SKM-1 (cell line): ENCODE data around the gene SLC39A8.
"Not testable (repeated sequence)": the region's sequence is repeated elsewhere in the genome, so short reads cannot be mapped to it uniquely, and the experiment has no call there.

Source experiments
- DNase-seq: peaks from one replicate; lab custom pipeline; 2025; ENCODE audit not compliant: unreplicated experiment; lab: John Stamatoyannopoulos, UW

Gene SLC39A8

DNA sequence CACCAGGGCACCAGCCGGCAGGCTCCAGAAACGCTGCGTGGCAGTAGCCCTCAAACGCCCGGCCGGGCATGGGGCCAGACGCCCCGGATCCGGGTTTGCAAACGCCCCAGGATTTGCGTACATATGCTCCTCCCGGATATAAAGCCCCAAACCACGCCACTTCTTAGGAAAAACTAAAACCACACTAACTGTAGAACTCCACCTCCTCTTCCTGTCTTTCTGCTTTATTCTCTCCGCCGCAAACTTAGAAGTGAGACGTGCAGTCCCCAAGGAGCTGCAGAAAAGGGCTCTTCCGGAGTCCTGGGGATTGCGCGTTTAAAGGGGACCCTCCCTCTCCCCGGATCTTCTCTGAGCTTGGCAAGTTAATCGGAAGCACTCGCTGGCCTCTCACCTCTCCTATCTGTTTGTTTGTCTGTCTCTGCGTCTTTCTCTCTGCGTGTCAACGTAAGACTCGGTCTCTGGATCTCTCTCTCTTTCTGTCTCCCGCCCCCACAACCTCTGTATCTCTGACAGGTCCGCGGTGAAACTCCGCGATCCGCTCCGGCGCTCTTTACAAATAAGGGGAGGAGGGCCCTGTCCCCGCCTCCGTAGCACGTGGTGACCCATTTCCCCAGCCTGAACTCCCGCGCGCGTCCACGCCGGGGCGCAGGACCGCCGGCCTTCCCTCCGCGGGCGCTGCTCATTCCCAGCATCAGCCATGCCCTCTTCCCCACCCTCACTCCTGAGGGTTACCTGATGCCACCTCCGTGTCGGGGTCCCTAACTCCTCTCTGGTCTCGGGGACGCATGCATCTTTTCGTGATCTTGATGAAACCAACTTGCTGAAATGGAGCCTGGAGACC is at the start of gene SLC39A8:
SLC39A8 (minus strand) TSS at position 529 of the 841 bp plus-strand sequence. CDS start 820 bp downstream, outside the sequence.
- peak; percentile 90 for DNase-seq

GRCh38 chr4:102392033-102392744 is 46.9 kb upstream of the SLC39A8 start:
- DNase-seq: no peak

DNA sequence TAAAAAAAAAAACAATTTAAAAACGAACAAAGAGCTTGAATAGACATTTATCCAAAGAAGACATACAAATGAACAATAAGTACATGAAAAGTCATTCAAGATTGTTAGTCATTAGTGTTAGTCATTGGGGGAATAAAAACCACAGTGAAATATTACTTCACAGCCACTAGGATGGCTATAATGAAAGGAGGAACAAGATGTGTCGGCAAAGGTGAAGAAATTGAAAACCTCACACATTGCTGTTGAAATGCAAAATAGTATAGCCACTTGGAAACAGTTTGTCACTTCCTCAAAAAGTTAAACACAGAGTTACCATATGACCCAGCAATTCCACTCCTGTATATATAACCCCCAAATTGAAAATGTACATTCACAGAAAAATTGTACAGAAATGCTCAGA is 45.2 kb upstream of the SLC39A8 start:
- DNase-seq: peak; percentile 97

- no peak for DNase-seq
Observed at GRCh38 chr4:102388611-102389010, 43.3 kb upstream of the SLC39A8 start.

DNA sequence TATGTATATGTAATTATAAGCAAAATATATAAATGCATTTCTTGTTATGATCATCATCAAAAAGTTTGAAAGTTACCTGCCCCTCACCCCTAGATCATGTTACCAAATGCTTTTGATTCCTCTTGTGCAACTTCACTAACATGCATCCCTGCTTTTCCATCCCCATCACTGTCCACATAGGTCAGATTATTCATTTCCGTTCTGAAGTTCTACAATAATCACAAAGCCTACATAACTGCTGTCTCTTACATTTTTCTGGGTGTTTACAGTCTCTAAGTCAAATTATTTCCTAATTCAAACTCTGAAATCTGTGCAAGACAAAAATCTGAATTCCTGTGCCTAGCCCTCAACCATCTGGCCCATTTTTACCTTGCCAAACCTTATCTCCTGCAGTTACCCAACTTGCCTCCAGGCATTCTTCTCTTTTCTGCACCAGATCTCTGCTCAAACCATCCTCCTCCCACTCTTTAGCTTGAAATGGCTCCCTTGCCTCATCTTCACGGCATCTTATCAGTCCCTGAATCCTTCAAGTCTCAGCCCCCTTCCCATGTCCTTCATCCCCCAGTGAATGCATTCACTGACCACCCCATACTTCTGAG is 42.4 kb upstream of the SLC39A8 start:
- no peak for DNase-seq

DNA sequence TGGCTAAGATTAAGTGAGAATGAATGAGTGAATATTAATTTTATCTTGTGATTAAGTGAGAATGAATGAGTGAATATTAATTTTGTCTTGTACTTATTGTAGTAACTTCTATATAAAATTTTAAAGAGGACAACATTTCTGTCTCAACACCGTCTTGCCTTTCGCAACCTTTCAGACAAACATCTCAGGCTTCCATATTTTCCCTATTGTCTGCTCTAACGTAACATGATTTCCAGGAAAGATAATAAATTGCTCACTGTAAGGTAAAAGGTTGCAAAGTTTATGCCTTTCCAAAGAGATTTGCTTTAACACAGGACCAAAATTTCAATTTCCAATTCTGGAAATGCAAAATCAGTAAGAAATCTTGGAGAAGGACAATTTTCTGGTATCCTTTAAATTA is 41.7 kb upstream of the SLC39A8 start:
- no peak for DNase-seq

DNA sequence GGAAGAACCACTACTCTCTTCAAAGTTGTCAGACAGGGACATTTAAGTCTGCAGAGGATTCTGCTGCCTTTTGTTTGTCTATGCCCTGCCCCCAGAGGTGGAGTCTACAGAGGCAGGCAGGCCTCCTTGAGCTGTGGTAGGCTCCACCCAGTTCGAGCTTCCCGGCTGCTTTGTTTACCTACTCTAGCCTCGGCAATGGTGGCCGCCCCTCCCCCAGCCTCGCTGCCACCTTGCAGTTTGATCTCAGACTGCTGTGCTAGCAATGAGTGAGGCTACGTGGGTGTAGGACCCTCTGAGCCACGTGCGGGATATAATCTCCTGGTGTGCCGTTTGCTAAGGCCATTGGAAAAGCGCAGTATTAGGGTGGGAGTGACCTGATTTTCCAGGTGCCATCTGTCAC is 35.0 kb upstream of the SLC39A8 start:
- DNase-seq: not testable (repeated sequence)

- no peak for DNase-seq
Observed at GRCh38 chr4:102362922-102363432, 17.7 kb upstream of the SLC39A8 start.

DNA sequence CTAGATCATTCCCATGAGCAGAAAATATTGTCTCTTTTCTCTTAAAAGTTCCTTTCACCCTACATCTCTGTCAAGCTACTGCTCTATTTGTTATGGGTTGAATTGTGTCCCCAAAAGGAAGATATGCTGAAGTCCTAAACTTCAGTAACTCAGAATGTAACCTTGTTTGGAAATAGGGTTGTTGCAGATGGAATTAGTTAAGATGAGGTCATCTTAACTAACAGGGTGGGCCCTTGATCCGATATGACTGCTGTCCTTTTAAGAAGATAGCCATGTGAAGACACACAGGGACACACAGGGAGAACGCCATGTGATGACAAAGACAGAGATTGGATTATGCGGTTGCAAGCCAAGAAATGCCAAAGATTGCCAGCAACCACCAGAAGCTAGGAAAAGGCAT is 12.8 kb upstream of the SLC39A8 start:
- DNase-seq: no peak

GRCh38 chr4:102357637-102358036 is 12.4 kb upstream of the SLC39A8 start:
- not testable (repeated sequence) for DNase-seq

DNA sequence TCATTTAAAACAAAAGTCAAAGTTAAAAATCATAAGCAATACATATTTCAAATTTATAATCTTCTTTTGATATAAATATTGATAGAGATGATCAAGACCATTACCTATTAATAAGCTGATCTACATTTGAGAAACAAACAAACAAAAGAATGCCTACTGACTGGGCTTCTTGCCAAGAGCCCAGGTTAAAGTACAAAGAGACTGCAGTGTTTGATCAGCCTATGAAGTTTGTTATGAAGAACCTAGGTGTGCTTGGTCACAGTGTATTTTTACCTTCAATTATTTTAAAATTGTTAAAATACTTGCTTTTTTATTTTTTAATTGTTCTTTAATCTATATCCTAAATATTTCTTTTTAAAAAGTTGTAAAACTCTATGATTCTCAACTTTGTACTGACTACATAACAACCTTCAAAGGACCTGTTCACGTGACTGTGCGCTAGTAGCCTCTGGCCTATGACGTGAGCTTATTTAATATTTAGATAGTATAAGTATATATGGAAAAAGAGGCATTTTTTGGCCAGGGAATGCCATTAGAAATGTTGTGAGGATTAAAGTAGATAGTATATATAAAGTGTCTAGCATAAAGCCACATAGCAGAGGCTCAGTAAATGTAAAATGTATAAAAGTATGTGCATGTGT is 11.4 kb upstream of the SLC39A8 start:
- no peak for DNase-seq

GRCh38 chr4:102355748-102356147 is 10.5 kb upstream of the SLC39A8 start:
- DNase-seq: no peak

GRCh38 chr4:102354671-102355454 is 9.6 kb upstream of the SLC39A8 start:
- no peak for DNase-seq

DNA sequence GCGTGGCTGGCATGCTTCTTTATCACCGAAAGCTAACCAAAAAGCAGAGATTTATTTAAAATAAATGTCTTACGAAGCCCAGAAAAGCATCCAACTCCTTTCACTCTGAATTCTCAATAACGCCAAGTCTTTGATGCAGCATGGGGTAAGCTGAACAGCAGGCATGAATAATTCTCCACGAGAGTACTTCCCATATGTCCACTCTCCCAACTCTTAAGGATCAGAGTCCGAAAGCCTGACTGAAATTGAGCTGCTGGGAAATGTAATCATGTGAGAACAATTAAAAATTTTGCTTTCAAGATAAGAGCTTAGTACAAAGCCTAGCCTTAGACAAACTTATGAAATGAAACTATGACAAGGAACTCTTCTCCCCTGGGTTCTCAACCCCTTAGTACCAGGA is 7.5 kb upstream of the SLC39A8 start:
- no peak for DNase-seq

DNA sequence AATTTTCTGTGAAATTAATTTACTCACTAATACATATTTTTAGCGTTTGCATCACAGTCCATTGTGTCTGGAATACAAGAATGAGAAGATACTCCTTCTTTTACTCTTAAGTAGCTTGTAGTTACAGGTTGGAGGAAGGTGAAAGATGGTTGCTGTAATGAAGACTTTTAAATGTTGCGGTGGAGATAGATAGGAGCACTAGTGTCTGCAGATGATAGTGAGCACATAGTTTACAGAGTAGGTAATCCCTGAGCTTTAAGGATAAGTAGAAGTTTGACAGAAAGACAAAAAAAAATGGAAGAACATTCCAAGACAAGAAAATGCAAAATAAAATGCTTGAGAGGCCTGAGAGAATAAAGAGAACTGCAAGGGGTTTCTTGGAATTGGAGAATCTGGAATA is 5.4 kb upstream of the SLC39A8 start:
- no peak for DNase-seq

DNA sequence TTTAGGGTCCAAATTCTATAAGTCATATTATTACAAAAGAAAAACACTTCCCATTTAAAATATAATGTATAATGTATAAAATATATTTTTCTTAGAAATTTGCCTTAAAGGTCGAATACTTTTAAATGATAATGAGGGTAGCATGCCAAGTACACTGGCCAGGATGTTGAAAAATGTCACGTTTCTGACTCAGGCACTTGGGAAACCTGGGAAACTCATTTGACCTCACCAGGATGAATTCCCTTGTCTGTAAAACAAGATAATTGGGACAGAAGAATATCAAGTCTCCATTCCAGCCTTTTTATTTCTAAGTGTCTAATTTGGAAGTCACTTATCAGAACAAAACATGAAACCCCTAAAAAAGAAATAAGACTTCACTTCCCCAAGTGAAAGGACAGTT is 3.4 kb upstream of the SLC39A8 start:
- no peak for DNase-seq

GRCh38 chr4:102345795-102346100 is 466 bp upstream of the SLC39A8 start:
- DNase-seq: peak; percentile 77

DNA sequence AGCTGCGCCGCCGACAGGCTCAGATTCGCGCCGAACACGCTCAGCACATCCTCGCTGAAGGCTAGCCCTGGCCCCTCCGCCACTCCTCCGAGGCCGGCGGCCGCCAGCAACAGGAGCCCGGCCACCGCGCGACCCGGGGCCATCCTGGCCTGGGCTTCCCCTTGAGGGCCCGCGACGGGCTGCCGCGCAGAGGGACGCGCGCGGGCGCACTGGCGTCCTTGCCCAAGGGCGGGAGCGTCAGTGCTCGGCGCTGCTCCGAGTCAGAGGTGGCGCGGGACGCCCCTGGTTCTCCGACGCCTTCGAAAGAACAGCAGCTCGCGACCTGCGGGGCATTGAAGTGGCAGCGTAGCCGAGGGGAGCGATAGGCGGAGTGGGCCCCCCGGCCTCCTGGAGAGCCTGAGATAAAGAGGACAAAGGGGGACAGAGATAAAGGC is 745 bp downstream of the SLC39A8 start:
- peak; percentile 36 for DNase-seq

GRCh38 chr4:102343964-102344519 is 1.2 kb downstream of the SLC39A8 start:
- no peak for DNase-seq

DNA sequence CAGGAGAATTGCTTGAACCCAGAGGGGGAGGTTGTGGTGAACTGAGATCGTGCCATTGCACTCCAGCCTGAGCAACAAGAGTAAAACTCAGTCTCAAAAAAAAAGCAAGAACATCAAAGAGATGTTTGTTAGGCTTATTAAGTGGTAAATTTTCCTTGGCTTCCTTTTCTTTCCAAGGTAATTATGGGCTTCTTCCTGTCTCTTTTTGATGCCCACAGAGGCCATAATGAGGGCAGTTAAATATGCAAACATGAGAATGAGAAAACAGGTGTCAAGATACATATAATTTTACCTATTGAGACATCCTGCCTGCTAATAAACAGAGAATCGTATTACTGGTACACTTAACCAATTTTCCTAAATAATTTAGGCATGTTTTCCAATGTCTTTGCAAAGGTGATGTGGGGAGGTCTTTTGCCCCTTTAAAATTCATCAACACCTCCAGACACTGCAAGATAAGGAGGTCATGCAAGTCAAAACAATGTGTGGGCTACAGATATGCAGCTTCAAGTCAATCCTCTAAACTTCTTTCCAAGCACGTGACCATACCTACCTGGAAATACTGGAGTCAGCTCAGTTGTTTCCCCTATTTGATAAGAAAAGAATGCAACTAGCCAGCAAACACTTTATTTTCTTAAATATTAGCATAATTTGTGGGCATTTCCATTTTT is 2.7 kb downstream of the SLC39A8 start:
- DNase-seq: no peak
